Spinal cord (tissue), 10 donors: ENCODE measurements around the gene GALNT15. TPM values are rescaled to one million over a fixed set of nuclear protein-coding genes. Genes with fewer than 3 reads are reported as not detected.

ENCODE experiments used
- DNase-seq, 6 donors: peaks; one replicate each; pipeline versions ENCODE4 v3.0.0 to v3.0.0-alpha.2; 2013 to 2015; ENCODE audit warnings: low spot score in 6 of 6, low read depth in 4 of 6
- H3K27ac ChIP-seq: one replicate; pipeline ENCODE4 v1.5.1; 2013; ENCODE audit warnings: low read depth, low read length, control low read depth
- H3K27me3 ChIP-seq: one replicate; pipeline ENCODE4 v1.6.1; 2013; ENCODE audit warnings: low read length; ENCODE audit not compliant: control insufficient read depth, insufficient read depth
- H3K36me3 ChIP-seq: one replicate; pipeline ENCODE4 v1.6.1; 2013; ENCODE audit warnings: low read length; ENCODE audit not compliant: control insufficient read depth, insufficient read depth
- H3K4me1 ChIP-seq: one replicate; pipeline ENCODE4 v1.6.1; 2013; ENCODE audit warnings: low read length; ENCODE audit not compliant: control insufficient read depth, insufficient read depth
- H3K4me3 ChIP-seq: one replicate; pipeline ENCODE4 v1.5.1; 2013; ENCODE audit warnings: low read depth, low read length, control low read depth
- H3K9me3 ChIP-seq: one replicate; pipeline ENCODE4 v1.6.1; 2013; ENCODE audit warnings: low read length; ENCODE audit not compliant: control insufficient read depth, insufficient read depth
- WGBS: methylation state at CpG from one replicate; pipeline ENCODE4 v1.1.5; 2013; ENCODE audit warnings: missing lambda C conversion rate; ENCODE audit not compliant: insufficient coverage; 5-methylcytosine and 5-hydroxymethylcytosine counted together
- polyA plus RNA-seq, 2 donors: library from polyadenylated mRNA; unstranded; fragments of 120-200 nt; gene quantifications; one replicate each; pipeline ENCODE4 v1.2.1, GENCODE V29; 2013; ENCODE audit not compliant: insufficient read length in 2 of 2
- total RNA-seq, 2 donors: library from RNA; depleted of rRNA in 1 of 2; stranded (reverse); fragments of 120-200 nt in 1 of 2; fragments of >200 nt in 1 of 2; gene quantifications; one replicate each; pipeline versions ENCODE4 v1.2.3 to v1.2.4, GENCODE V29; 2013 to 2014
- donor health status: healthy.

GALNT15 gene
- total and polyA plus RNA-seq, 4 donors = 7.8 to 19.1 (median 10.1) TPM

DNA sequence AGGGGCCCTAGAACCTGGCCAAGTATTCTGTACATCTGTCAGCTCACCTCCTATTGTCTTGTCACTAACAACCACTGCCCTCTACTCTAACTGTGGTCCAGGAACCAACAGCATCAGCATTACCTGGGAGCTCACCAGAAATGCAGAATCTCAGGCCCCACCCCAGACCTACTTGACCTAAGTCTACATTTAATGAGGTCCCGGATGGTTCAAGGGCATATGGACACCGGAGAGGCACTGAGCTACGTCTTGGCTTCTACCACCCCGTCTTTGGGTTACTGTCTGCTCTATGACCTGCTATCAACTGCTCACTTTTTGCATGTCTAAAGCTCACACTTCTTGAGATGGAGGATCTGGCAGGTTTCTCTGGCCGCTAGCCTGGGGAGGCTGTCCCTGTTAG, 8.1 kb downstream of the GALNT15 start:
- Histone ChIP-seq H3K36me3 (no peaks in the 10 kb centered on the region), H3K27ac (no peak overlapping the region), H3K27me3 (no peaks in the 10 kb centered on the region), H3K4me3 (no peak overlapping the region), H3K4me1 (peaks cover 9% of the 10 kb centered on the region), H3K9me3 (no peaks in the 10 kb centered on the region)
- WGBS = 97% methylated on average over 3 of the region's 5 CpGs
- no peak for DNase-seq

DNA sequence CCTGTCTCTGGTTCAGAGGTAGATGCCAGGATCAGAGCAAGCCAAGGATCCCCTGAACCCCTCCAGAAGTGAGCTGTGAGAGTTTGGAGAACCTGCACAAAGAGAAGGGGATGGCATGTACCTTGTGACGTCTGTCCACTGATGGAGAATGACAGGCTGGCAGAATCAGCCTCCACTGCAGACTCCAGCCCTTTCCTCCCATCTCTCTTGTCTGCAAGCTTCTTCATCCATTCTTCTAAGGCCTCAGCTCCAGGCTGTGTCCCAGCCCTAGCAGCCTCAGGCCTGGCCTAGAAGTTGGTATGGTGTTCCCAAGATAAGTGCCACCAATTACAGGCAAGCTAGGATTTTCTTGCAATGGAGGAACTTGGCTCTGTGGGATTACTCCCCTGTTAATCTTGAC, 8.6 kb downstream of the GALNT15 start:
- WGBS = no CpG with 5 or more reads among the region's 1 CpG
- Histone ChIP-seq H3K27ac (no peak overlapping the region), H3K9me3 (no peaks in the 10 kb centered on the region), H3K4me3 (no peak overlapping the region), H3K27me3 (no peaks in the 10 kb centered on the region), H3K4me1 (peaks cover 8% of the 10 kb centered on the region), H3K36me3 (no peaks in the 10 kb centered on the region)
- DNase-seq = no peak

- 89% methylated on average over 3 of the region's 7 CpGs for WGBS
- Histone ChIP-seq H3K36me3 (no peaks in the 10 kb centered on the region), H3K27ac (no peak overlapping the region), H3K9me3 (no peaks in the 10 kb centered on the region), H3K27me3 (no peaks in the 10 kb centered on the region), H3K4me1 (peaks cover 1% of the 10 kb centered on the region), H3K4me3 (no peak overlapping the region)
- no peak for DNase-seq
These were observed 9.3 kb downstream of the GALNT15 start for GRCh38 chr3:16183601-16184270.

- H3K4me1 ChIP-seq = no peaks in the 10 kb centered on the region
These were observed 11.6 kb downstream of the GALNT15 start for GRCh38 chr3:16186086-16186485.

DNA sequence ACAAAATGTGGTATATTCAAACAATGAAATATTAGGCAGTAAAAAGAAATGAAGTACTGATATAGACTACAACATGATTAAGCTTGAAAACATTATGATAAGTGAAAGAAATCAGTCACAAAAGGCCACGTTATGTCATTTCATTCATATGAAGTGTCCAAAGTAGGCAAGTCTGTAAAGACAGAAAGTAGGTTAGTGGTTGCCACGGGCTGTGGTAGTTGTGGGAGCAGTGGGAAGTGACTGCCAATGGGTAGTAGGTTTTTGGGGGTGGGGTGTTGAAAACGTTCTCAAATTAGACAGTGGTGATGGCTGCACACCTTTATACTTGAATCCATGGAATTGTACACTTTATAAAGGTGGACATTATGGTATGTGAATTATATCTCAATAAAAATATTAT, 12.1 kb downstream of the GALNT15 start:
- H3K4me3 ChIP-seq = no peak overlapping the region
- no peaks in the 10 kb centered on the region for H3K27me3 ChIP-seq
- no peak overlapping the region for H3K27ac ChIP-seq
- no peak for DNase-seq
- WGBS = 89% methylated on average over 3 of the region's 3 CpGs
- H3K9me3 ChIP-seq = no peaks in the 10 kb centered on the region
- no peaks in the 10 kb centered on the region for H3K36me3 ChIP-seq
- H3K4me1 ChIP-seq = no peaks in the 10 kb centered on the region

More at GRCh38 chr3:16186086-16186485, 11.6 kb downstream of the GALNT15 start:
- Histone ChIP-seq H3K27me3 (no peaks in the 10 kb centered on the region), H3K9me3 (no peaks in the 10 kb centered on the region), H3K36me3 (no peaks in the 10 kb centered on the region), H3K4me3 (no peak overlapping the region), H3K27ac (no peak overlapping the region)
- whole genome bisulfite sequencing = no CpG with 5 or more reads among the region's 1 CpG
- DNase-seq = no peak

DNA sequence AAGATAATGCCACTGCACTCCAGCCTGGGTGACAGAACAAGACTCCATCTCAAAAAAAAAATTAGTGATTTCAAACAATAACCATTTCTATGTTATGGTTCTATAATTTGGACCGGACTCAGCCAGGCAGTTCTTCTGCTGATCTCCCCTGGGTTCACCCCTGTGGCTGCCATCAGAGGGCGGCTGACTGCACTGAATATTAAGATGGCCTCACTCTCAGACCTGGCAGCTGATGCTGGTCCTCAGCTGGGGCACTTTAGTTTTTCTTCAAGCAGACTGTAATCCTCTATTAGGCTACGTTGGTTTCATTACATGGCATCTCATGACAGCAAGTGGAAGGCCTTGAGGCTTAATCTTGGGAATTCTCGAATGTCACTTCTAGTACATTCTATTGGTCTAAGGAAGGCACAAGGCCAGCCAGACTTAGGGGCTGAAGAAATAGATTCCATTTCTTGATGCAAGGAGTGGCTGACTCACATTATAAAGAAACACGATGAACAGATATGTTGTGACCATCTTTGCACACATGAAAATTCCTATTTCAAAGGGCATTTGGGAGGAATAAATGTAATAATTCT, 12.8 kb downstream of the GALNT15 start:
- no peak overlapping the region for H3K4me3 ChIP-seq
- WGBS = 78% methylated on average over 3 of the region's 5 CpGs
- no peaks in the 10 kb centered on the region for H3K4me1 ChIP-seq
- H3K27ac ChIP-seq = no peak overlapping the region
- no peaks in the 10 kb centered on the region for H3K36me3 ChIP-seq
- no peak for DNase-seq
- H3K27me3 ChIP-seq = no peaks in the 10 kb centered on the region
- no peaks in the 10 kb centered on the region for H3K9me3 ChIP-seq

DNA sequence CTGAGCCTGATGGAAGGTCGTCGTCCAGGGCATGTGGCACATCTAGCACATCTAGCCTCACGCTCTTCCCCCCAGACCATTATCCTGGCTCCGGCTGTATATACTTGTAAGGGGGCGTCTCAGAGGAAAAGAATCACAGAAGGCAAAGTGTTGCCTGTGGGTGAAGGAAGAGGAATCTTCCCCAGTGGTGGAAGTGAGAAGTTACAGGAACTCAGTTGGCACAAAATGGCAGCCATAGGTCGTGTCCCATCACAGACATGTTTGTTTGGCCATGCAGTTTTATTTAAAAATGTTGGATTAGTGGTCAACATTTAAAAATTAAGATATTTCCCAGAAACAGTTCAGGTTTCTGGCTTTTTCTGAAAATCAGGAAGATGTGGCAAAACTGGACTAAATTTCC, 13.6 kb downstream of the GALNT15 start:
- no peaks in the 10 kb centered on the region for H3K9me3 ChIP-seq
- H3K27me3 ChIP-seq = no peaks in the 10 kb centered on the region
- no peaks in the 10 kb centered on the region for H3K4me1 ChIP-seq
- H3K27ac ChIP-seq = no peak overlapping the region
- H3K36me3 ChIP-seq = no peaks in the 10 kb centered on the region
- no peak overlapping the region for H3K4me3 ChIP-seq
- no peak for DNase-seq
- whole genome bisulfite sequencing = no CpG with 5 or more reads among the region's 6 CpGs

DNA sequence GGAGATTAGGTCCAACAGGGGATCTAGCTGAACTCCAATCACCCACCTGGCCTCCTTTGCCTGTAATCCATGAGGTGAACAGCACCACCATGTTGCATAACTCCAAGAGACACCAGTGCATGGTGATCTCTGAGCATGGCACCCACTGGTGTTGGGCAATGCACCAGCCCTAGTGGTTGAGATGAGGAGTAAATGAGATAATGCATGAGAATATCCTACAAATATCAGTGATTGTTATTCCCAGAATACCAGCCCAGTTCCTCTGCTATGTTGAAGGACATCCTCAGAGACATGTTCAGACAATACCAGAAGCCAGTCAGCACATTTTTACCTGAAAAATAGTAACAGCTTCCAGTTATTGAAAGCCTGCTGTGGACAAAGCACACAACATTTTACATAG, 14.7 kb downstream of the GALNT15 start:
- Histone ChIP-seq H3K36me3 (no peaks in the 10 kb centered on the region), H3K27ac (no peak overlapping the region), H3K4me3 (no peak overlapping the region), H3K27me3 (no peaks in the 10 kb centered on the region), H3K4me1 (no peaks in the 10 kb centered on the region), H3K9me3 (no peaks in the 10 kb centered on the region)
- no peak for DNase-seq

DNA sequence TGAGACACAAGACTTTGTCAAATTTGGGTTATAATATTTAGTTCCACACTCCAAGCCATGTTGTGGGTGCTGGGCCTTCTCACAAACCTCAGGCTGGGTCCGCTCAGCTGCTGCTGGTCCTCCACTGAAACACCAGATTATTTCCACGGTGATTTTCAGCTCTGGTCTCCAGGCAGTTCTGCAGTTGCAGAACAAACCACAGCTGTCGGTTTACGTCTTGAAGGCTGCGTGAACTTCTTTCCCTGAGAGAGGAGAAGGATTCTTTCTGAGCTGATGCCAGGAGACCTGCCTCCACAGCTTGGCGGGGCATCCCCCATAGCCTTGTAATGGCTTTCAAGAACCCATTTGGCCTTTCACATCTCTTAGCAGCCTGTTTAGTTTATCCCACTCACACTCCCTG, 16.2 kb downstream of the GALNT15 start:
- WGBS = 82% methylated on average over 5 of the region's 6 CpGs

DNA sequence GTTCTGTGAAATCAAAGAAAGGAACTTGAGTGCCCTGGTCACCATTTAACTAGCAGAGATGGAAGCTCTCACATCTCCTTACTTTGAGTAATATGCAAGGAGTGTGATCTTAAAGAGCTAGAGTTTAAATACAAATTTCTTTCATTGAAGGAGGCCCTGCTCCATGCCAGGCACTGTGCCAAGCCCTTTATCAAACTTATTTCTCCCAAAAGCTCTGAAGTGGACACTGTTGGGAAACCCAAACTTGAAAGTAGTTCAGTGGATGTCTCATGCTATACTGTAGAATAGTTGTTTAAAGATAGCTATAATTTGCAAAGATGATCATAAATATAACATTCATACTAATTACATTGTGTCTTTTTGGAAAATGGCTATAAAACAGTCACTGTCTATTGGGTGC, 17.1 kb downstream of the GALNT15 start:
- no peak overlapping the region for H3K4me3 ChIP-seq
- peaks cover 3% of the 10 kb centered on the region for H3K36me3 ChIP-seq
- no peak overlapping the region for H3K27ac ChIP-seq
- no peaks in the 10 kb centered on the region for H3K9me3 ChIP-seq
- no peaks in the 10 kb centered on the region for H3K27me3 ChIP-seq
- H3K4me1 ChIP-seq = no peaks in the 10 kb centered on the region
- DNase-seq = no peak

More for the DNA sequence above, 16.2 kb downstream of the GALNT15 start:
- no peak overlapping the region for H3K27ac ChIP-seq
- no peak overlapping the region for H3K4me3 ChIP-seq
- no peaks in the 10 kb centered on the region for H3K9me3 ChIP-seq
- no peaks in the 10 kb centered on the region for H3K36me3 ChIP-seq
- H3K27me3 ChIP-seq = no peaks in the 10 kb centered on the region
- no peaks in the 10 kb centered on the region for H3K4me1 ChIP-seq
- DNase-seq = no peak
